GM18873 (cell line): ENCODE results near the gene DCLRE1C.
A peak's percentile ranks its signal among the peaks of the same experiment; 100 is the strongest.
"Not testable (repeated sequence)": the region's sequence is repeated elsewhere in the genome, so short reads cannot be mapped to it uniquely, and the experiment has no call there.

ENCODE experiments used
- ATAC-seq: cut with Tn5 transposase; IDR thresholded peaks from one replicate; pipeline ENCODE4 v1.9.1; 2021; ENCODE audit warnings: mild to moderate bottlenecking, moderate library complexity, moderate number of reproducible peaks; ENCODE audit not compliant: unreplicated experiment, low FRiP score

Gene DCLRE1C

GRCh38 chr10:14954001-14954770 lies at the start of gene DCLRE1C:
TSS of gene DCLRE1C (minus strand) at chr10:14954096. CDS start at chr10:14954010, 86 bp downstream.
- peak; percentile 72 for ATAC-seq

- ATAC-seq: no peak
Measured at GRCh38 chr10:14995964-14996565, 42.2 kb upstream of the DCLRE1C start.

DNA sequence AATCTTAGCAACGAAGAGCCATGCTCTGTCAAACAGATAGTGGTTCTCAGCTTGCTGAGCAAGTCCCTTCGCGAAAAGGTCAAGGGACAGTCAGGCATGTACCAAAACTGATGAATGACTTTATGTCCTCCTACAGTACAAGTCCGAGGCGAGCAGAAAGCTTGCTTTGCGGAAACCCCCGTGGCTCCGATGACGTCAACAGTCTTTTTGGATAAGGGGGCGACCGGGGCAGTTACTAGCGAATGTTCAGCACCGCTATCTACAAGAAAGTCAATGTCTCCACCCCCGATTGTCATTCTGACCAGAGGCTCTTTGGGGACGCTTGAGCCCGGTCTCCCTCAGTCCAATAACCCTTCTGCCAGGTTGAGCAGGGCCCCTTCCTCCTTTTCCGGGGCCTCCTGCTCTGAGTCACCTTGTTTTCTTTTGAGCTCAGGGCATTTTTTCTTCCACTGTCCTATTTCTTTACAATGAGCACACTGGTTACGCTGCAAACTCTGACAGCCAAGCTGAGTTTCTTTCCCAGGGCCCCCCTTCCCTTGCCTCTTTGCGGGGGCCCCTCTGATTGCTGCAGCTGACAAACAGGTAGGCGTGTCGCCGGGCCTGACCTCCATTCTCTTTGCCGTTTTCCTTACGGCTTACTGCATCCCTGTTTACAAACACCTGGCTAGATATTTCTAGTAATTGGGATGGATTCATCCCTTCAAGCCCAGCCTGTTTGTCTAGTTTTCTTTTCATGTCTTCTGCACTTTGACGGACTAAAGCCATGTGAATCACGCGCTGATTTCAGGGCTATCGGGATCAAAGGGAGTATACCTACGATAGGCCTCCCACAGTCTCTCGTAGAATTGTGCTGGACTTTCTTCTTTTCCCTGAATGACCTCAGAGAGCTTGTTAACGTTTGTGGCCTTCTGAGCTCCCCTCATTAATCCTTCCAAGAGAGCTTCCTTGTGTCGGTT lies 39.9 kb upstream of the DCLRE1C start:
- not testable (repeated sequence) for ATAC-seq

DNA sequence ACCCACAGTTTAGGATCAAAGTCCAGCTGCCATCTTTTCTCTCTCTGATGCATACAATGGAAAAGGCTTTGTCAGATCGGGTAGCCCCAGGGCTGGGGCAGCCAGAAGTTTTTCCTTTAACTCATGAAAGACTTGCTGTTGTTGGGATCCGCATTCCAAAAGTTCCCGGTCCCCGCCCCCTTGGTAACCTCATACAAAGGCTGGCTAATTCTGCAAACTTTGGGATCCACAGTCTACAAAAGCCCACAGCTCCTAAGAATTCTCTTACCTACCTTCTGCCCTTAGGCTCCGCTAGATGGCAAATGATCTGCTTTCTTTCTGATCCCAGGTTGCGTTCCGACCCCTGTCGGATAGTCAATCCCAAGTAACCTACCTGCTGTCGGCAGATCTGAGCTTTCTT lies 38.4 kb upstream of the DCLRE1C start:
- ATAC-seq: not testable (repeated sequence)

- ATAC-seq: not testable (repeated sequence)
Measured at GRCh38 chr10:14991035-14991749, 37.3 kb upstream of the DCLRE1C start.

GRCh38 chr10:14989552-14989951 lies 35.7 kb upstream of the DCLRE1C start:
- ATAC-seq: not testable (repeated sequence)

- no peak for ATAC-seq
Measured at GRCh38 chr10:14982744-14983143, 28.8 kb upstream of the DCLRE1C start.

DNA sequence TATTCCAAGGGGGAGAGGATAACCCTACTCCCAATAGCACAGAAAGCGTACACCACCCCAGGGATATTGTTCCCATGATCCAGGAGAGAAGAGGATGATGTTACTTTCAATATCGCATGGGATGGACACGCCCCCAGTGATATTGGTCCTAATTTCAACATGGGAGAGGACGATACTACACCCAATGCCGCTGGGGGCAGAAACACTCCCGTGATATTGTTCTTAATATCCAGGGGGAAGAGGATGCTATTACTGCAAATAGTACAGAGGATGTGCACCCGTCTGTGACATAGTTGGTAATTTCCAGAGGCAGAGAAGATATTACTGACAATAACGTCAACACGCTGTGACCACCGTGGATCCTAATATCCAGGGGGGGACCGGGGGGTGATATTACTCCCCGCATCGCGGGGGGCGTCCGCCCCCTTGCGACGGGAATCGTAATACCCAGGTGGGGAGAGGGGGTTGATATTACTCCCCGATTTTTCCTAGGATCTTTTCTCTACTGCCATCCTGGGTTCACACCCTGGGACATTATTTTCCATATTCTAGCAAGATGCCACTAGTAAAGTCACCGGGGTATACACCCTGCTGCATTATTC lies 21.9 kb upstream of the DCLRE1C start:
- no peak for ATAC-seq

DNA sequence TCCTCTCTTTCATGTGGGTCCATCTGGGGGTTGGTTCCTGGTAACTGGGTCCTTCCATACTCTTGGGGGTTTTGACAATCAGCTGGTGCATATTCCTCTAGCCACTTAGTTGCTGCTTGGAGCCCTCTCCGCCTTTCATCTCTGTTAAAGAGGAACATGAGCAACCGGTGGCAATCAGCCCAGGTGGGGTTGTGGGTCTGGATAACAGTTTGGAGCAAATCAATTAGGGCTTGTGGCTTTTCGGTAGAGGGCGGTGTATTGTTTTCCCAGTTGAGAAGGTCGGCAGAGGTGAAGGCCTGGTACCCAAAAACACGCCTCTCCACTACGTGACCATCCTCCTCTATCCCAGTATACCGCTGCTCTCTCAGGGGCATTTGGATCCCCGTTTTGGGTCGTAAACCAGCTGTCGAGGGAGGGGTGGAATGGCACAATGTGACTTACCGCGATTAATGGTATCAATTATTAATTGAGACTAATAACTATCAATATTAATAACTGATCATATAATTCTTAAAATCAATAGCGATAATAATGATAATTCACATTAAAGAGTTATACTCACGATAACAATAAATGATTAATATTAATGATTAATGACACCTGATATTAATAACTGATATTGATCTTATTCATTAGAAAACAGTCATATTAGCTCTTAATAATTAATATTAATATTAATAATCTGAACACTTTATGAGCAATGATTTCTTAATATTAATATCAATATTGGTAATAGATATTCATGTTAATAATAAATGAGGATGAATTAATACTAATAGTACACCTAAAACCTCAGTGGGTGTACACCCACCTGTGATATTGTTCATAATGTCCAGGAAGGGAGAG lies 20.5 kb upstream of the DCLRE1C start:
- ATAC-seq: not testable (repeated sequence)

DNA sequence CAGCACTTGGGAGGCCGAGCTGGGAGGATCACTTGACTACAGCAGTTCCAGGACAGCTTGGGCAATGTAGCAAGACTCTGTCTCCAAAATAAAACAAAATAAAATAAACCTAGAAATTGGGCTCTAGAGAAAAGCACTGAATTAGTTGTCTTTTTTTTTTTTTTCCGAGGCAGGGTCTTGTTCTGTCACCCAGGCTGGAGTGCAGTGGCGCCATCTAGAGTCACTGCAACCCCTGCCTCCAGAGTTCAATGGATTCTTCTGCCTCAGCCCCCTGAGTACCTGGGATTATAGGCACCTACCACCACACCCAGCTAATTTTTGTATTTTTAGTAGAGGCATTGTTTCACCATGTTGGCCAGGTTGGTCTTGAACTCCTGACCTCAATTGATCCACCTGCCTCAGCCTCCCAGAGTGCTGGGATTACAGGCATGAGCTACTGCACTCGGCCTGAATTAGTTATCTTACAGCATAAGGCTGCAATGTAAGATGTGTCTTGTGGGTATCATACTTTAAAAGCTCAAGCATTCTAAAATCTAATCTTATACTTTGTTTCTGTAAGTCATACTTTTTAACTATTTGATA lies 18.1 kb upstream of the DCLRE1C start:
- ATAC-seq: no peak

DNA sequence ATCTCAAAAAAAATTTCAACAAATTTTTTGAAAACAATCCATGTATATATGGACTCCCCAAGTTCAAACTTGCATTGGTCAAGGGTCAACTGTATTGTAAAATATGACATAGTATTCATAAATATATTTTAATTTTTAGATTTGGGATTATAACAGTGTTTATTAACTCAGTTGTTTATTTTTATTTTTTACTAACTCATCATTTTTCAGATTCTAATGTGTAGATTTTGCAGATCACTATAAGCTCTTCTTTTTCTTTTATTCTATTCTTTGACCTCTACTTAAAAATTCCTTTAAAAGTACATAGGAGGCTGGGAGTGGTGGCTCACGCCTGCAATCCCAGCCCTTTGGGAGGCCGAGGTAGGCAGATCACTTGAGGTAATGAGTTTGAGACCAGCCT lies 14.0 kb upstream of the DCLRE1C start:
- no peak for ATAC-seq

DNA sequence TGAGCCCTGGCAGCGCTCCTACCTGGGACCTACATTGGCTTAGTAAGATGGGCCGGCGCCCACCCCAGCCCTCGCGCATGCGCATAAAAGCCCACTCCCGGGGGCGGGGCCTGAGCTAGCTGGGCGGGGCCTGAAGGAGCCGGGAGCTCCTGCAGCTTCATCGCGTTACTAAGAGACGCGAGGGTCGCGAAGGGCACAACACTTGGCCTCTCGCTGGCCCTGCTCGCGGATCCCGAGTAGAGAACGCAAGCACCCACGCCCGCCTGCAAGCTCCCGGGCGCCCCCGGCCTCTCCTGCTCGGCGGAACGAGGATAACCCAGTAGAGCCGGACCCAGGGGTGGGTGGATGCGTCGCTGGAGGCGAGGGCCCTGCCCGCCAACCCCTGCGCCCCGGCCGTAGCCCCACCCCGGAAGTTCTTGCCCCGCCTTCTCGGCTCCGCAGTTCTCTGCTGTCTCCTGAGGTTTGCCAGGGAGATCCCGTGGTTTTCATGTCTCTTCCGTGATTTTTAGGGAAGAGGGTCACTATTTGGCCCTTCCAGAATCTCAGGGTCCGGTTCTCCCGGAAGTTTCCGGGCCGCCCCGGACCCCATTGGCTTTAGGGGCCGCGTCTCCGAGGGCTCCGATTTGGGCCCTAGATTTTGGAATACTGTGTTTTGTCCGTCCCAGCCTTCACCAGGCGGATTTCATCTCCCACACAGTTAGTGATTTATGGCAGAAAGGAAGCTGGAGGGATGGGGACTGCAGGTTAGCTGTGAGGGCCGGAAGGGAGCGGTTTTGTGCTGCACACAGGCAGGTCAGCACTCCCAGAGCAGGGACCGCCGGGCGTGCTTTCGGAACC lies 5.5 kb upstream of the DCLRE1C start, which contains the start of gene MEIG1:
Gene MEIG1 (plus strand): TSS at position 168 of the 837 bp plus-strand sequence. CDS start 7,081 bp downstream, outside the sequence.
- ATAC-seq: peak; percentile 58

DNA sequence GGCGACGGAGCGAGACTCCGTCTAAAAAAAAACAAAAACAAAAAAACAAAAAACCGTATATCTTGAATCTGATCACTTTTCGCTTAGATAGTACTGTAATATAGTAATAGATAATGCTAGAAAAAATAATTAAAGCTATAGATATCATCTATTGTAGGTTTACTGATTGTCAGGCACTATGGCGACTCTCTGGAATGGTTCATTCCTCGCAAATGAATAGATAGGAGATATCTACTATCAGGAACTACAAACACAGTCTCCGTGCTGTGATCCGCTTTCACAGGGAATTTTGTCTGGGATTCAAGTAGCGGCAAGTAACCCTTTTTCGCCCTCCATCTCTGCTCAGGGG lies 5.0 kb upstream of the DCLRE1C start:
- ATAC-seq: no peak

DNA sequence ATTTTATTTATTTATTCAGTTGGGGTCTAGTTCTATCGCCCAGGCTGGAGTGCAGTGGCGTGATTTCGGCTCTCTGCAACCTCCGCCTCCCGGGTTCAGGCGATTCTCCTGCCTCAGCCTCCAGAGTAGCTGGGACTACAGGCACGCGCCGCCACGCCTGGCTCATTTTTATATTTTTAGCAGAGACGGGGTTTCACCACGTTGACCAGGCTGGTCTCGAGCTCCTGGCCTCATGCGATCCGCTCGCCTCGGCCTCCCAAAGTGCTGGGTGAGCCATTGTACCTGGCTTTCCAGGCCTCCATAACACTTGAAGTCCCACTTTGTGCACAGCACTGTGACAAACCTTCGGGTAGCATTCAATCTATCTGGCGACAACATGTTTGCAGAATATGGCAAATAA lies 1.0 kb upstream of the DCLRE1C start:
- ATAC-seq: no peak

DNA sequence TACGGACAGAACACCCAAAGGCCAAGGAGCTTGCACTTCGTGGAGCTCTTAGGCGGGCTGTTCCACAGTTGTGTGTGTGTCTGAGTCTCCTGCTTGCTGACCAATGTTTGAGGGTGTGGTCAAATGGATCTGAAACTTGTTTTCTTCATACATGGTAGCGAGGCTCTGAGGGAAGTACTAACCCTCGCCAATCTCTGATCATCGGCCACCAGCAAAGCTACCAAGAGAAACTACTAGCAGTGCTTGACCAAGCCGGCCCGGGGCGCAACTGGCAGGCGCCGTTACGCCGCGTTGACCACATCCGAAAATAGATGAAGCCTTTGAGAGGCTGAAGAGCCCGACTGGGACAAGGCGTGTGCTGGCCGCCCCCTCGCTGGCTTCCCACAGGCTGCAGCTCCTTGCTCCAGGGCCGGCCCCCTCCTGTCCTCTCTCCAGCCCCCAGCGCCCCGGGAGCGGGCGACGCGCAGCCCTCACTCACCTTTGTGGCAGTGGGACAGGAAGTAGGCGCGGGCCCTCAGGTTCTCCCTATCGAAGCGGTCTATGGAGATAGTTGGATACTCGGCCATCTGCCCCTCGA lies 384 bp downstream of the DCLRE1C start:
- peak; percentile 29 for ATAC-seq

DNA sequence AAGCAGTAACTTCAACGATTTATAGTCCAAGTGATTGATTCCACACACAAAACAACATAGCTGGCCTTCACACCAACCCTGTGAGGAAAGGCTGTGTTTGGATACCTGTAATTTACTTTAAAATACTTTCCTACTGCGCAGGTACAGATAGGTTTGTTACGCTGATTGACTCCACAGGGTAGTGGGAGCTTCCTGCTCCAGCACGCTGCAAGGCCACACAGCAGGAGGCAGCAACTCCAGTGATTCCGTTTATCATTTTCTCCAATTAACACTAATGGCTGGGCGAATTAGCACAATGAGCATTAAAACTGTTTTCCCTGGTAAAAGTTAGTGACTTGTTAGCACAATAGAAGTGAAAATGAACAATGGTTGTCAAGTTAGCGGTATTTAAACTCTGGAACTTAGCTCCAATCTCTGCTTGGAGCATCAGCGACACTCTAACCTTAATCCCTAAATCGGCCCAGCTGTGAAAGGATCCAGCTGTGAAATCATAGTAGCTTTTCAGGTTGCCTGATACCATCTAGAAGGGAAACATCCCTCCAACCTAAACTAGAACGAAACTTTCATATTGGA lies 959 bp downstream of the DCLRE1C start:
- ATAC-seq: no peak

GRCh38 chr10:14949291-14949690 lies 4.6 kb downstream of the DCLRE1C start:
- no peak for ATAC-seq
